Peyer's patch (tissue), 4 donors: ENCODE results near the gene INTS13. TPM values are rescaled to one million over a fixed set of nuclear protein-coding genes. Genes with fewer than 3 reads are reported as not detected.
"Not testable (repeated sequence)": the region's sequence is repeated elsewhere in the genome, so short reads cannot be mapped to it uniquely, and the experiment has no call there.

Source experiments
- DNase-seq, 3 donors: peaks; one replicate each; pipeline ENCODE4 v3.0.0-alpha.2; 2017 to 2019
- H3K27ac ChIP-seq, 4 donors: fragments of 200-600 bp; sonication (generic); one replicate each; pipeline ENCODE4 v1.5.1; 2016 to 2019
- H3K27me3 ChIP-seq, 2 donors: fragments of 200-600 bp; sonication (generic); one replicate each; pipeline ENCODE4 v1.5.1; 2019
- H3K36me3 ChIP-seq, 3 donors: fragments of 200-600 bp; sonication (generic); one replicate each; pipeline ENCODE4 v1.5.1; 2016 to 2019
- H3K4me1 ChIP-seq, 4 donors: fragments of 200-600 bp; sonication (generic); one replicate each; pipeline ENCODE4 v1.5.1; 2016 to 2019
- H3K4me3 ChIP-seq, 4 donors: fragments of 200-600 bp; sonication (generic); 1 replicate in 3 of 4; 2 replicates in 1 of 4; pipeline ENCODE4 v1.5.1; 2016 to 2019; ENCODE audit warnings: mild to moderate bottlenecking in 1 of 4
- H3K9me3 ChIP-seq, 4 donors: fragments of 200-600 bp; sonication (generic); one replicate each; pipeline ENCODE4 v1.5.1; 2016 to 2019; ENCODE audit warnings: mild to moderate bottlenecking in 1 of 4
- CTCF ChIP-seq, 6 experiments: fragments of 450-650 bp in 4 of 6; fragments of 200-600 bp in 2 of 6; sonication (generic) in 1 of 6; IDR thresholded peaks; one replicate each; pipeline ENCODE4 v1.5.1; 2017 to 2019; ENCODE audit warnings: antibody characterized with exemption in 6 of 6, mild to moderate bottlenecking in 3 of 6, moderate library complexity in 1 of 6
- POLR2A ChIP-seq, 2 donors: fragments of 450-650 bp; IDR thresholded peaks; one replicate each; pipeline ENCODE4 v1.5.1; 2017; ENCODE audit warnings: antibody characterized with exemption in 2 of 2, mild to moderate bottlenecking in 2 of 2, moderate library complexity in 2 of 2
- total RNA-seq, 4 donors: library from RNA; depleted of rRNA; stranded (reverse); fragments of >200 nt; gene quantifications; one replicate each; pipeline ENCODE4 v1.1.0, GENCODE V29; 2016

The INTS13 gene
- total RNA-seq, 4 donors from 2014 or later: 4.3 to 22.3 (median 11.9) TPM

GRCh38 chr12:26869104-26869494 lies 68.7 kb downstream of the INTS13 start:
- H3K4me3 ChIP-seq: no peak overlapping the region
- TF ChIP-seq CTCF (IDR thresholded peaks at IDR 0.05) (no peak), POLR2A (IDR thresholded peaks at IDR 0.05) (no peak)
- no peak overlapping the region for H3K27ac ChIP-seq
- peaks cover 0 to 18% (median 0%) of the 10 kb centered on the region in 4 donors for H3K4me1 ChIP-seq
- no peaks in the 10 kb centered on the region for H3K36me3 ChIP-seq
- no peaks in the 10 kb centered on the region for H3K27me3 ChIP-seq
- no peak for DNase-seq
- H3K9me3 ChIP-seq: no peaks in the 10 kb centered on the region

- Histone ChIP-seq H3K4me3 (no peak overlapping the region), H3K27me3 (no peaks in the 10 kb centered on the region), H3K36me3 (no peaks in the 10 kb centered on the region), H3K27ac (no peak overlapping the region), H3K9me3 (no peaks in the 10 kb centered on the region), H3K4me1 (peaks cover 0 to 18% (median 0%) of the 10 kb centered on the region in 4 donors)
- DNase-seq: no peak
- TF ChIP-seq POLR2A (IDR thresholded peaks at IDR 0.05): no peak
- no peak for TF ChIP-seq CTCF (IDR thresholded peaks at IDR 0.05)
Observed at GRCh38 chr12:26868447-26869103, 69.2 kb downstream of the INTS13 start.

- no peaks in the 10 kb centered on the region for H3K36me3 ChIP-seq
- no peaks in the 10 kb centered on the region for H3K27me3 ChIP-seq
- H3K9me3 ChIP-seq: no peaks in the 10 kb centered on the region
- no peak for TF ChIP-seq POLR2A (IDR thresholded peaks at IDR 0.05)
- TF ChIP-seq CTCF (IDR thresholded peaks at IDR 0.05): no peak
- no peak for DNase-seq
- H3K27ac ChIP-seq: no peak overlapping the region
- H3K4me3 ChIP-seq: no peak overlapping the region
- H3K4me1 ChIP-seq: peaks cover 0 to 18% (median 0%) of the 10 kb centered on the region in 4 donors
Observed at GRCh38 chr12:26867080-26867479, 70.7 kb downstream of the INTS13 start.

GRCh38 chr12:26863515-26863914 lies 74.3 kb downstream of the INTS13 start:
- Histone ChIP-seq H3K9me3 (no peaks in the 10 kb centered on the region), H3K4me1 (no peaks in the 10 kb centered on the region), H3K4me3 (no peak overlapping the region), H3K27me3 (no peaks in the 10 kb centered on the region), H3K27ac (no peak overlapping the region), H3K36me3 (no peaks in the 10 kb centered on the region)
- TF ChIP-seq POLR2A (IDR thresholded peaks at IDR 0.05) (no peak), CTCF (IDR thresholded peaks at IDR 0.05) (peak in 2 of 6 experiments; percentile 14 to 17)
- no peak for DNase-seq

- not testable (repeated sequence) for H3K4me3 ChIP-seq, DNase-seq, H3K9me3 ChIP-seq, H3K4me1 ChIP-seq, H3K36me3 ChIP-seq, H3K27ac ChIP-seq, H3K27me3 ChIP-seq
Observed at GRCh38 chr12:26862787-26863186, 75.0 kb downstream of the INTS13 start.

GRCh38 chr12:26861690-26862089 lies 76.1 kb downstream of the INTS13 start:
- no peak for TF ChIP-seq POLR2A (IDR thresholded peaks at IDR 0.05)
- TF ChIP-seq CTCF (IDR thresholded peaks at IDR 0.05): no peak
- Histone ChIP-seq H3K27me3 (no peaks in the 10 kb centered on the region), H3K27ac (no peak overlapping the region), H3K4me1 (no peaks in the 10 kb centered on the region), H3K9me3 (no peaks in the 10 kb centered on the region), H3K4me3 (no peak overlapping the region), H3K36me3 (no peaks in the 10 kb centered on the region)
- DNase-seq: no peak
